HG03442 (cell line): ENCODE measurements around the gene PLCB1.

Experiments
- ATAC-seq: cut with Tn5 transposase; IDR thresholded peaks from one replicate; pipeline ENCODE4 v1.9.1; 2021; ENCODE audit warnings: mild to moderate bottlenecking, moderate library complexity; ENCODE audit not compliant: unreplicated experiment

The PLCB1 gene

GRCh38 chr20:8474027-8474668 is 342.1 kb downstream of the PLCB1 start:
- ATAC-seq = no peak

- no peak for ATAC-seq
These were observed 344.0 kb downstream of the PLCB1 start for GRCh38 chr20:8476021-8476420.

GRCh38 chr20:8480597-8480996 is 348.5 kb downstream of the PLCB1 start:
- ATAC-seq = no peak

GRCh38 chr20:8487696-8488095 is 355.6 kb downstream of the PLCB1 start:
- no peak for ATAC-seq

- no peak for ATAC-seq
These were observed 357.2 kb downstream of the PLCB1 start for GRCh38 chr20:8489094-8489883.

- no peak for ATAC-seq
These were observed 358.2 kb downstream of the PLCB1 start for GRCh38 chr20:8490076-8490830.

GRCh38 chr20:8492173-8492572 is 360.1 kb downstream of the PLCB1 start:
- ATAC-seq = no peak

- no peak for ATAC-seq
These were observed 366.5 kb downstream of the PLCB1 start for GRCh38 chr20:8498571-8498970.

- ATAC-seq = no peak
These were observed 372.0 kb downstream of the PLCB1 start for GRCh38 chr20:8504030-8504429.

- no peak for ATAC-seq
These were observed 373.6 kb downstream of the PLCB1 start for GRCh38 chr20:8505476-8506200.

- ATAC-seq = no peak
These were observed 375.2 kb downstream of the PLCB1 start for GRCh38 chr20:8507231-8507630.

GRCh38 chr20:8509809-8510208 is 377.7 kb downstream of the PLCB1 start:
- ATAC-seq = no peak

- no peak for ATAC-seq
These were observed 378.7 kb downstream of the PLCB1 start for GRCh38 chr20:8510808-8511207.

GRCh38 chr20:8512003-8512402 is 379.9 kb downstream of the PLCB1 start:
- ATAC-seq = no peak

GRCh38 chr20:8515810-8516435 is 383.9 kb downstream of the PLCB1 start:
- no peak for ATAC-seq

- no peak for ATAC-seq
These were observed 386.8 kb downstream of the PLCB1 start for GRCh38 chr20:8518878-8519277.

GRCh38 chr20:8519887-8520286 is 387.8 kb downstream of the PLCB1 start:
- no peak for ATAC-seq

- no peak for ATAC-seq
These were observed 390.1 kb downstream of the PLCB1 start for GRCh38 chr20:8522168-8522567.

GRCh38 chr20:8523684-8524083 is 391.6 kb downstream of the PLCB1 start:
- ATAC-seq = no peak

- no peak for ATAC-seq
These were observed 392.3 kb downstream of the PLCB1 start for GRCh38 chr20:8524101-8525016.
